Measurements from ENCODE around the gene CPHXL2.

The CPHXL2 gene

DNA sequence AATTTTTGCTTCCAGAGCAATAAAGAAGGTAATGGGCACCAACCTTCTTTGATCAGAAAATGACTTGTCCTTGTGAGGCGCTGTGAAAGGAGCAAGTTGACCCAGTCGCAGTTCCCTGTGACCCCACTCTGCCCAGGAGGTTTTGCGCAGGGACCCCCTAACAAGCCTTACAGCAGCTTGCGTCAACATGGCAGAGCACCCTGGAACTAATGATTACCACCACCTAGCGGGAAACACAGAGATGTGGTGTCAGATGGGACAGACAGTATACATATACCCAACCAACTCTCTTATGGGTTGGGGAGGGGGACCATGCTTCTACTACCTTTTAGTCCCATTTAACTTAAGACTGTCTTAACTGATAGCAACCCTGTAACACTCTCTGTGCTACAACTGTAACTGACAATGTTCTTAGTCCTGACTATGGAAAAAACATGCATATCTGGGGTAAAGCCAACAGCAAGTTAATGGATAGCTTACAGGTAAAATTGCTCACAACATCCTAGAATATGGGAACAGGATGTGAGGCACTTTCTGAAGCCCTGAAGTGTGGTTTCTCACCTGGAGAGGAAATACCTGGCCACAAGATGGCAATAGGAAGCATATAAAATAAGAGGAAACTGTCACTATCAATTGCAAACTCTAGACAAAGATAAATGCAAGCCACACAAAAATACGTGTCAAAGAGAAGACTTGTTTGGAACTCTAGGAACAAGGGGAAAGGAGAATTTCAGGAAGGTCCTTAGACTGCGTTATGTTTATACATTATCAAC, 32.4 kb downstream of the CPHXL2 start:
- no peak for DNase-seq

DNA sequence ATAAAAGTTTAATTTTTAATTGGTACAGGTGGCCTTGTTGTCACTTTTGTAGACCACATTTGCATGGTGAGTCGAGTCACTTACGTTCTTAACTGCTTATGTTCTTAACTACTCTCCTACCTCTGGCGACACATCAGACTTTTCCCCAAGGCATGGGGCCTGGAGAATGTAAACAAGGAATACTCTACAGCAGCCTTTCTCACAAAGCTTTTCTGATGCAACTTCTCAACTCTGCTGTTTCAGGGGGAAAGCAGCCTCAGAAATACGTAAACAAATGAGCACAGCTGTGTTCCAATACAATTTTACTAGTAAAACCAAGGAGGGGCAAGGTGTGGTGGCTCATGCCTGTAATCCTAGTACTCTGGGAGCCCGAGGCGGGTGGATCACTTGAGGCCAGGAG, 36.2 kb downstream of the CPHXL2 start:
- DNase-seq = no peak

DNA sequence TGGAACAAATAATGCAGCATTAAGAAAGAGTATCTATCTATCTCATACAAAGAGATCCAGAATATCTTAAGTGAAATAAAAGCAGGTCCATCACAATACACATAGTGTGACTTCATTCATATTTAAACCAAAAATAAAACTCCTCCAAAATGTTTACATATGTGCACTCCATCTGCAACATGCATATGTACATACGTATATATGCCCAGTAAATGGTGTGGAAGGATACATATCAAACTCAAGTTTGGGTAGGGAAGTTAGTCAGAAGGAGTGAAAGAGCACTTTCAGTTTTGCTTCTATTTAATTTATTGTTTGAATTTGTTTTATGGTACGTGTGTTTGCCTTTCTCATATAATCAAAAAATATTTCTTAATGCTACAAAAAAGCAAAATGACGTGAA, 41.8 kb downstream of the CPHXL2 start:
- no peak for DNase-seq

DNA sequence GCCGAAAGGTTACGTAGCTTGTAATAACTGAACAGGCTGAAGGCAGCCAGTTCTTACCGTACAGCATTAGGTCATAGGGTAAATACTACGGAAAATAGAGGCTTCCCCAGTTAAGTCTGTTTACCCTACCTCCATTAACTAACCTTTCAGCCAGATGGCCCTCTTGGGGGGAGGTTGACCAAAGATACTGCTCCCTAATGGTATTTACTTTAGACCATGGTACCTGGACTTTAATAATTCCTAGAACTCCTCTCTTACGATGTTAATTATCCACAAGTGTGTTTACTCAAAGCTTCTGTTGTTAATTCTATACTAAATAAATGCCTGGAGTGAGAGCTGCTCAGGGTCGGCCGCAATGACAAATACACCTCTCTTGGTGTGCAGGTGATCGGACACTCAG, 44.0 kb downstream of the CPHXL2 start:
- no peak for DNase-seq

DNA sequence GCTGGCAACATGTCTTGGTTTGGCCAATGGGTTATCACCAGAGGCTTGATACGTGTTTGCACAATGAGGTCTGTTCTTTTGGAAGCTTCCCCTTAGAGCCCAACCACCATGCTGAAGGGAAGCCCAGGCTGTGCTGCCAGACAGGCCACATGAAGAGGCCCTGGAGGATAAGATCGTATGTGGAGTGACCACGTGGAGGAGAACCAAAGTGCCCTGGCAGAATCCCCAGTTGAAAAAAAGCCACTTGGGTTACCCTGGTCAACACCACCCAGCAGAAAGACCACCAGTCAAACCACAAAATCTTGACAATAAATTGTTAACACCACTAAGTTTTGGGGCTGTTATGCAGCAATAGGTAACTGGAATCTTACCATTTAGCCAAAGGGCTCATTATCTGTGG, 46.8 kb downstream of the CPHXL2 start:
- no peak for DNase-seq

DNA sequence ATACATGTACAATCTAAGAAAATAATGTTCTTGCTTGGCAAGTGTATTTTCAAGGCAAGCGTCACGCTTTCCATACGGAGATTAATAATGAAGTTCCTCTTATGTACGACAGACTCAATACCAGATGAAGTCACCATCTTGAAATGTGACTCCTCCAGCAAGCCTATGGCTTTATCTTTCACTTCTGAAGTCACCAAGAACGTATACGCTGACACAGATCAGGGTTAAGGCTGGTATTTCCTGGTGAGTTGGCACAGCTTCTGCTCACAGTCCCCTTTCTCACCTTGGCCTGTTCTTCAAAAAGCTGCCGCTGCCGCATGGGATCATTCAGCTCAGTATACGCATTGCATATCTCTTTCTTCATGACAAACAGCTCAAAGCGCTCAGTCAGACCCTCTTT, 47.7 kb downstream of the CPHXL2 start:
- DNase-seq = no peak

DNA sequence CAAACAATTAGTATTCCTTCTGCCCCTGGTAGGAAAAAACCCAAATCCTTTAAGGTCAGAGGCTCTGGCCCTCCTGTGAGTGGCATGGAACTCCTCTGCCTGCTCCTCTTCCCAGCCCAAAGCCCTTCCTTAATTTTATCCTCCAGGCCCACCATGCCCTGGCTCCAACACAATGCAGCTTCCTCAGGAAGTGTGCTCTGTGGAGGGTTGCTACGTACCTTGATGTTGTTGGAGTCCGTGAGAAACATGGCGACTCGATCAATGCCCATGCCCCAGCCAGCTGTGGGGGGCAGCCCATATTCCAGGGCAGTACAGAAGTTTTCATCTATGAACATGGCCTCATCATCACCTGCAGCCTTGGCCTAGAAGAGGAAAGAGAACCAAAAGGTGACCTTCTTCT, 48.5 kb downstream of the CPHXL2 start:
- DNase-seq = no peak

DNA sequence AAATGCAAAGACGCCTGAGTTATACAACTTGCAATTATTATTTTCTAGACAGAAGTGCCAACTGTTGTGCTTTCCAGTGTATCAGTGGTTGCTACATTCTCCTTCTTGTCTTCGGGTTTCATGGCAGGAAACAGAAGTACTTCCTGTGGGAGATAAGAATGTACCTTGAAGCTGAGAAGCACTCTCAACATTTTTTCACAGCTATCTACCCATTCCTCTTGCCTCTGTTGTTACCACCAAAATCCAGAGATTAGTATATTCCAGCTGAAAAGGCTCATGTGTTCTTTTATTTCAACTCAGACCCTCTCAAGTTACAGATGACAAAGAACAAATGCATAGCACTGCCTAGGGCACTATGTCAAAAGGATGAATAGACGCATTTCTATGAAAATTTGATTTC, 49.0 kb downstream of the CPHXL2 start:
- DNase-seq = no peak

DNA sequence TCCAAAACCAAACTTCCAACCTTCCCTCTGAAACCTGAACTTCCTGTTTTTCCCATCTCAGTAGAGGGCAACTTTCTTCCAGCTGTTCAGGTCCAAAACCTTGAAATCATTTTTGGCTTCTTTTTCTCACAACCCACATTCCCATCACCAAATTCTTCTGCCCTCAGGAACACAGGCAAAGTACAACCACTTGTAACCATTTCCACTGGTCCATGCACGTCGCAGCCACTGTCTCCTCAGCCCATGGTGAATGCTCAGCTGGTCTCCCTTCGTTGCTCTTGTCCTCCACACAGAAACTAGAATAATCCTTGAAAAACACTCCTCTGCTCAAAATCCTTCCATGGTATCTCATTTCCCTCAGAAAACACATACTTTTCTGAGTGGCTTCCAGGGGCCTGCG, 50.0 kb downstream of the CPHXL2 start:
- DNase-seq = no peak

DNA sequence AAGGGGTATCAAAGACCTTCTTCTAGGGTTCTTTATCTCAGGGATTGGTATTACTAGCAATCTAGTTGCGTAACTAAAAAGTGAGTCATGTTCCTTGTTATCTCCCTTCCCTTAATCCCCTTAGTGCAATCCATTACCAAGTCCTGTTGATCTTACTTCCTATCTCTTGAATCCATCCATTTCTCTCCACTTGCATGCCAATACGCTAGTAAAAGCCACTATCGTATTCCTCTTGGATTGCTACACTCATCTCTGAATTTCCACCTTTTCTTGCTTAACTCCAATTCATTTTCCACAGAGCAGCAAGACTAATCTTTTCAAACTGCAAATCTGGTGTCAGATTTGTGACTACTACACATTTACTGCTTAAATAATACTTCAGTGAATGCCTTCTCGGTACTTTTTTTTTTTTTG, 51.9 kb downstream of the CPHXL2 start:
- no peak for DNase-seq

DNA sequence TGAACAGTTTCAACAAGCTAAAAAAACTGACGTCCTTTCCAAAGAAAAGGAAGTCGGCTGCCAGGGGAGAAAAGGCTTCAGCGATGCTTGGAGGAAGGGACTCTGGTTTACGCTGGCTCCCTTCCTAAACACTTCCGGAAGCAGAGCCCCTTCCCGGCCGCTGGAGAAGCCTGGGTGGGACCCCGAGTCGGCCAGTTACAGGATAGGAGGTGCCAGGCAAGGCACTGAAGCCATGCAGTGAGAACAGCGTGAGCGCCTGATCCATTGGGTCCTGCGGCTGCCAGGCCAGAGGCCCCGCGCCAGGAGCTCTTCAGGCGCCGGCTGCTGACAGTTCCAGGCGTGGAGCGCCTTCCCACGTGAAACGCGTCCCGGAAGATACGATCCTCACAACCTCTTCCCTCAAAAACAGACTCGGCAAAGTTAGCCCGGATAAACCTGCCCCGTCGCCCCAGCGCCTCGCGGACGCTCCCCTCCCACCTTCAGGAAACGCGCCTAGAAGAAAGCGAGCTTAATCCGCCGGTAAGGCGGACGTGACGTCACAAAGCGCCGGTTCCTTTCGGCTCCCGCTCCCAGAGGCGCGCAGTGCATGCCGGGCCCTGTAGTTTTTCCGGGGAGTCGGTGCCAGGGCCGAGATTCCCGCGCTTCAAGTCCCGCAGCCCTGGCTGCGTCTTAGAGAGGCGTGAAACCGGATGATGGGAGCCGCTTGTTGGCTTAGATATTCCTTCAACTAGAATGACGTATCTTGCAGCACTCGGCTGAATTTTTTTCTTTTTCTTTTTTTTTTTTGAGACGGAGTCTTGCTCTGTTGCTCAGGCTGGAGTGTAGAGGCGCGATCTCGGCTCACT, 53.8 kb downstream of the CPHXL2 start, which contains the start of gene ADAT1:
Gene ADAT1, minus strand, starts transcription at position 521 of the 845 bp plus-strand sequence. CDS start 2,482 bp downstream, outside the sequence.
- DNase-seq = peak; percentile 63 to 99 (median 94)

- peak in 2 of 56 donors; percentile 1 to 10 for DNase-seq
These were observed 55.7 kb downstream of the CPHXL2 start for GRCh38 chr16:75621170-75621477.

DNA sequence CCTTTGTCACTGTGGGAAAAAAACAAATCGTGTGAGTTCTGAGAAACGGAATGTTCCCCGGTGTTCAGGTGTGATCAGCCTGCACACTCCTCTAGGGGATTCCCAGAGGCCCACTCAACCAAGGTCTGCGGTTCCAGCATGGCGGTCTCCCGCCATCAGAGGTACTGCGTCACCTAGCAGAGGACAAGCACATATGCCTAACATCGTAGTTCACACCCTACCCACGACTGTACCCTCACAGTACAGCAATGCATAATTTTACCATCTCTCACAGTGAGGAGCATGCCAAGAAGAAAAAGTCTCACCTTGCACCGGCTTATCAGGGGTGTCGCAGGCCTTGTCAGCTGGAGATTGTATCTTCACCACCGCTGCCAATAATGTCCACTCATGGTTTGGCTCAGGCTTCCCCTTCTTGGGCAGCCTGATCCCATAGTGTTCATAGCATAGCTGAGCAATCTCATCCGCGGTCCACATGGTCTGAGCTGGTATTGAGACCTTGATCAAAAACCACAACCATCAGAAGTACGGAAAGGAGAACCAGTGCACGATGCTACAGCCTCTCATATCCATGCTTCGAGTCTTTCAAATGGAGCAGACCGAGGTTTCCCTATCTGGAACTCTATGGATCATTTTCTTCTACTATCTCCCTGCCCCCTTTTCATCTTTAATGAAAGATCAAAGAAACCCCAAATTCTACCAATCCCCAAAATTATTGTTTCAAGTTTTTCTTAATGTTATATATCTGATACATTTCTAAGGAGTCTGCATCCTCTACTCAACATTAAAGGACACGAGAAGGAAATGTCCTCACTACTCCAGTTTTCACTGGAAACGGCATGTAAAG, 56.3 kb downstream of the CPHXL2 start:
- DNase-seq = no peak

- no peak for DNase-seq
These were observed 58.0 kb downstream of the CPHXL2 start for GRCh38 chr16:75618780-75619179.

- DNase-seq = no peak
These were observed 59.7 kb downstream of the CPHXL2 start for GRCh38 chr16:75617121-75617520.

- no peak for DNase-seq
These were observed 60.2 kb downstream of the CPHXL2 start for GRCh38 chr16:75616521-75617010.

GRCh38 chr16:75615619-75616018, 61.2 kb downstream of the CPHXL2 start:
- no peak for DNase-seq

- no peak for DNase-seq
These were observed 62.5 kb downstream of the CPHXL2 start for GRCh38 chr16:75614066-75614897.
